Prostate gland (tissue), 2 donors: ENCODE measurements around the gene GMPR. TPM values are rescaled to one million over a fixed set of nuclear protein-coding genes. Genes with fewer than 3 reads are reported as not detected.

Experiments used
- DNase-seq: peaks from one replicate; pipeline ENCODE4 v3.0.0-alpha.2; 2019; ENCODE audit warnings: low spot score
- H3K27ac ChIP-seq, 2 donors: fragments of 200-600 bp; sonication (generic); 2 replicates each; pipeline ENCODE4 v1.5.1; 2017 to 2019
- H3K27me3 ChIP-seq: fragments of 200-600 bp; sonication (generic); replicated peaks from 2 replicates; pipeline ENCODE4 v1.5.1; 2019; ENCODE audit not compliant: insufficient read depth
- H3K36me3 ChIP-seq, 2 donors: fragments of 200-600 bp; sonication (generic); 1 replicate in 1 of 2; 2 replicates in 1 of 2; pipeline versions ENCODE4 v1.5.1 to v1.8.1; 2017 to 2019
- H3K4me1 ChIP-seq: fragments of 200-600 bp; sonication (generic); replicated peaks from 2 replicates; pipeline ENCODE4 v1.5.1; 2019
- H3K4me3 ChIP-seq, 2 donors: fragments of 200-600 bp; sonication (generic); 2 replicates each; pipeline ENCODE4 v1.5.1; 2017 to 2019
- H3K9me3 ChIP-seq: fragments of 200-600 bp; sonication (generic); 2 replicates; pipeline ENCODE4 v1.5.1; 2017
- POLR2A ChIP-seq: fragments of 450-650 bp; IDR thresholded peaks from one replicate; pipeline ENCODE4 v1.6.1; 2016; ENCODE audit warnings: antibody characterized with exemption, mild to moderate bottlenecking
- POLR2AphosphoS5 ChIP-seq: sonication (generic); formaldehyde crosslinking; IDR thresholded peaks from one replicate; pipeline ENCODE4 v1.6.1; 2017; ENCODE audit warnings: antibody characterized with exemption
- WGBS: methylation state at CpG from one replicate; pipeline ENCODE4 v1.1.5; 2018; 5-methylcytosine and 5-hydroxymethylcytosine counted together
- intact Hi-C: fragments of 100-400 bp; cut with DNase I; formaldehyde crosslinking; loops from one replicate; pipeline ENCODE4 v1.14.2; 2022
- total RNA-seq, 2 donors: library from RNA; depleted of rRNA; stranded (reverse); fragments of >200 nt; gene quantifications; one replicate each; pipeline ENCODE4 v1.1.0, GENCODE V29; 2016
- TF ChIP-seq, protein P1 (sequence below), 4 experiments: fragments of 200-600 bp in 2 of 4; fragments of 450-650 bp in 2 of 4; sonication (generic) in 2 of 4; IDR thresholded peaks; 1 replicate in 3 of 4; 2 replicates in 1 of 4; pipeline ENCODE4 v1.5.1; 2016 to 2019; ENCODE audit warnings: antibody characterized with exemption in 4 of 4, mild to moderate bottlenecking in 2 of 4, moderate library complexity in 2 of 4

The GMPR gene
- total RNA-seq, 2 donors from 2014 or later: 228 to 266 TPM

DNA sequence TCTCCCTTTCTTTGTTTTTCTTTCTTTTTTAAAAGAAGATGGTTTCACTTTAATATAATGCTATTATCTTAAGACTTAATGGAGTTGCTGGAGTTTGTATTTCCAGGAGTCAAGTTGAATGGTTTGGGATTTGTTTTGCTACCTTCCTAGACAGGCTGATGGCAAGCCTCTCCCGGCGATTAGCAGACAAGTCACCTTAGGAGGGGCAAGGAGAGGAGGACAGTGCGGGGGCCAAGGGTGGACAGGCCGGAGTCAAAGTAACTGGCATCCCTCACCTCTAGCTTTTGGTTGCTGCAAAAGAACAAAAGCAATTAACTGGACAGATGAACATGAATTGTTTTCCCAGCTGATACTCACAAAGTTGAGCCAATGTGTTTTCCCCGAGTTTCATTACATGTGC is 57.1 kb downstream of the GMPR start:
- DNase-seq: no peak
- Histone ChIP-seq H3K9me3 (no peaks in the 10 kb centered on the region), H3K36me3 (no peaks in the 10 kb centered on the region), H3K4me3 (no peak overlapping the region), H3K4me1 (no peaks in the 10 kb centered on the region), H3K27me3 (no peaks in the 10 kb centered on the region), H3K27ac (no peak overlapping the region)
- TF ChIP-seq POLR2AphosphoS5 (no peak), POLR2A (no peak)
- TF ChIP-seq, protein P1, sequence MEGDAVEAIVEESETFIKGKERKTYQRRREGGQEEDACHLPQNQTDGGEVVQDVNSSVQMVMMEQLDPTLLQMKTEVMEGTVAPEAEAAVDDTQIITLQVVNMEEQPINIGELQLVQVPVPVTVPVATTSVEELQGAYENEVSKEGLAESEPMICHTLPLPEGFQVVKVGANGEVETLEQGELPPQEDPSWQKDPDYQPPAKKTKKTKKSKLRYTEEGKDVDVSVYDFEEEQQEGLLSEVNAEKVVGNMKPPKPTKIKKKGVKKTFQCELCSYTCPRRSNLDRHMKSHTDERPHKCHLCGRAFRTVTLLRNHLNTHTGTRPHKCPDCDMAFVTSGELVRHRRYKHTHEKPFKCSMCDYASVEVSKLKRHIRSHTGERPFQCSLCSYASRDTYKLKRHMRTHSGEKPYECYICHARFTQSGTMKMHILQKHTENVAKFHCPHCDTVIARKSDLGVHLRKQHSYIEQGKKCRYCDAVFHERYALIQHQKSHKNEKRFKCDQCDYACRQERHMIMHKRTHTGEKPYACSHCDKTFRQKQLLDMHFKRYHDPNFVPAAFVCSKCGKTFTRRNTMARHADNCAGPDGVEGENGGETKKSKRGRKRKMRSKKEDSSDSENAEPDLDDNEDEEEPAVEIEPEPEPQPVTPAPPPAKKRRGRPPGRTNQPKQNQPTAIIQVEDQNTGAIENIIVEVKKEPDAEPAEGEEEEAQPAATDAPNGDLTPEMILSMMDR (IDR thresholded peaks at IDR 0.05): no peak
- WGBS: 67% methylated on average over 5 of the region's 5 CpGs
- intact Hi-C loops: no loop called here

DNA sequence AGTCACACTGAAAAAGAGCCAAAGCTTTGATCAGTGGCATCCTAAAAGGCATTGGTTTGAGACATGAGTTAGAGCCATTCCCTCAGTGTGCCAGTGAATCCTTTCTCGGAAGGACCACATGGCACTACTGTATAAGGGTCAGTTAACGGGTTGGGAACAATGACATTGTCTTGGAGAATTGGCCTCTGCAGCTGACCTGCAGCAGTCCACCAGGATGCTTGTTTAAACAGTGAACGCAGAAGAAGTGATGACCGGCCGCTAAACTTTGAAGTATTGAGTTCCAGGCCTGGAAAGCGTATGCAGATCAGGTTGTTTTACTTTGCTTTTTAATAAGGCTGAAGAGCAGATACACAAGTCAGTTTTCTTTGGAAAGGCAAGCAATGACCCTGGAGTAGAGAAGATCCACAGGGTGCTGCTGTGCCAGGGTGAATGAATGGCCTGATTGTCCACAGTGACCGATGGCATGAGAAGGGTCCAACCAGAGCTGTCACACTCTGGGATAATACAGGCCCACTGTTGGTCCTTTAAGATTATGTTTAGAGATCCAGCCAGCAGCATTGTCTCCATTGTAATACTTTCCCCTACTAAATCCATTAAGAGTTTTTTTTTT is 57.8 kb downstream of the GMPR start:
- Histone ChIP-seq H3K36me3 (no peaks in the 10 kb centered on the region), H3K27me3 (no peaks in the 10 kb centered on the region), H3K27ac (no peak overlapping the region), H3K4me1 (no peaks in the 10 kb centered on the region), H3K4me3 (no peak overlapping the region), H3K9me3 (no peaks in the 10 kb centered on the region)
- intact Hi-C loops: no loop called here
- DNase-seq: no peak
- TF ChIP-seq POLR2AphosphoS5: no peak
- TF ChIP-seq, protein P1 (IDR thresholded peaks at IDR 0.05): no peak
- no peak for TF ChIP-seq POLR2A
- WGBS: 84% methylated on average over 7 of the region's 7 CpGs

- no peak for DNase-seq
- no peak overlapping the region for H3K4me3 ChIP-seq
- TF ChIP-seq, protein P1 (IDR thresholded peaks at IDR 0.05): no peak
- TF ChIP-seq POLR2AphosphoS5 (no peak), POLR2A (no peak)
Measured at GRCh38 chr6:16299861-16300260, 61.5 kb downstream of the GMPR start.

GRCh38 chr6:16301511-16301910 is 63.1 kb downstream of the GMPR start:
- H3K36me3 ChIP-seq: no peaks in the 10 kb centered on the region
- TF ChIP-seq POLR2AphosphoS5 (no peak), POLR2A (no peak)
- TF ChIP-seq, protein P1 (IDR thresholded peaks at IDR 0.05): no peak
- no peaks in the 10 kb centered on the region for H3K4me1 ChIP-seq
- WGBS: 75% methylated on average over 7 of the region's 7 CpGs
- intact Hi-C loops: no loop called here
- H3K9me3 ChIP-seq: no peaks in the 10 kb centered on the region
- H3K27me3 ChIP-seq: no peaks in the 10 kb centered on the region
- no peak overlapping the region for H3K27ac ChIP-seq
- no peak overlapping the region for H3K4me3 ChIP-seq
- no peak for DNase-seq

More at GRCh38 chr6:16299861-16300260, 61.5 kb downstream of the GMPR start:
- WGBS: 80% methylated on average over 3 of the region's 3 CpGs
- Histone ChIP-seq H3K36me3 (no peaks in the 10 kb centered on the region), H3K9me3 (no peaks in the 10 kb centered on the region), H3K27me3 (no peaks in the 10 kb centered on the region), H3K4me1 (no peaks in the 10 kb centered on the region), H3K27ac (no peak overlapping the region)
- intact Hi-C loops: no loop called here
